ENCODE results near the gene TEPSIN.

The TEPSIN gene

GRCh38 chr17:81199482-81199830, 39.4 kb downstream of the TEPSIN start:
- ATAC-seq (no peak), DNase-seq (no peak)
- Mint-ChIP-seq H3K4me1 (no peaks in the 10 kb centered on the region), H3K4me3 (no peak overlapping the region), H3K27ac (no peak overlapping the region), H3K27me3 (no peaks in the 10 kb centered on the region), H3K36me3 (ENCODE audit: low read depth) (no peaks in the 10 kb centered on the region), H3K9me3 (no peaks in the 10 kb centered on the region)

GRCh38 chr17:81198826-81199481, 39.9 kb downstream of the TEPSIN start:
- H3K27ac Mint-ChIP-seq, result no peak overlapping the region
- DNase-seq, result no peak
- ATAC-seq, result no peak
- no peaks in the 10 kb centered on the region for H3K9me3 Mint-ChIP-seq
- no peak overlapping the region for H3K4me3 Mint-ChIP-seq
- no peaks in the 10 kb centered on the region for H3K27me3 Mint-ChIP-seq
- no peaks in the 10 kb centered on the region for H3K4me1 Mint-ChIP-seq
- no peaks in the 10 kb centered on the region for H3K36me3 Mint-ChIP-seq (ENCODE audit: low read depth)

GRCh38 chr17:81197831-81198490, 40.9 kb downstream of the TEPSIN start:
- ATAC-seq, result no peak
- Mint-ChIP-seq H3K4me1 (no peaks in the 10 kb centered on the region), H3K9me3 (no peaks in the 10 kb centered on the region), H3K27ac (no peak overlapping the region), H3K36me3 (ENCODE audit: low read depth) (no peaks in the 10 kb centered on the region), H3K4me3 (no peak overlapping the region), H3K27me3 (no peaks in the 10 kb centered on the region)
- no peak for DNase-seq

GRCh38 chr17:81197409-81197795, 41.5 kb downstream of the TEPSIN start:
- H3K9me3 Mint-ChIP-seq, result no peaks in the 10 kb centered on the region
- DNase-seq (no peak), ATAC-seq (no peak)
- H3K27me3 Mint-ChIP-seq, result no peaks in the 10 kb centered on the region
- no peak overlapping the region for H3K4me3 Mint-ChIP-seq
- no peaks in the 10 kb centered on the region for H3K36me3 Mint-ChIP-seq (ENCODE audit: low read depth)
- H3K4me1 Mint-ChIP-seq, result no peaks in the 10 kb centered on the region
- no peak overlapping the region for H3K27ac Mint-ChIP-seq

- DNase-seq (no peak), ATAC-seq (no peak)
- H3K27ac Mint-ChIP-seq, result no peak overlapping the region
- no peak overlapping the region for H3K4me3 Mint-ChIP-seq
- H3K36me3 Mint-ChIP-seq (ENCODE audit: low read depth), result no peaks in the 10 kb centered on the region
- H3K4me1 Mint-ChIP-seq, result no peaks in the 10 kb centered on the region
- H3K27me3 Mint-ChIP-seq, result no peaks in the 10 kb centered on the region
- H3K9me3 Mint-ChIP-seq, result no peaks in the 10 kb centered on the region
These were observed 42.1 kb downstream of the TEPSIN start for GRCh38 chr17:81196505-81197408.

- DNase-seq, result no peak
- Mint-ChIP-seq H3K27ac (no peak overlapping the region), H3K4me1 (no peaks in the 10 kb centered on the region), H3K9me3 (no peaks in the 10 kb centered on the region), H3K4me3 (no peak overlapping the region), H3K27me3 (no peaks in the 10 kb centered on the region), H3K36me3 (ENCODE audit: low read depth) (no peaks in the 10 kb centered on the region)
- ATAC-seq, result no peak
These were observed 42.8 kb downstream of the TEPSIN start for GRCh38 chr17:81195941-81196495.

GRCh38 chr17:81194941-81195901, 43.6 kb downstream of the TEPSIN start:
- Mint-ChIP-seq H3K9me3 (no peaks in the 10 kb centered on the region), H3K27ac (no peak overlapping the region), H3K4me1 (no peaks in the 10 kb centered on the region)

GRCh38 chr17:81194225-81194760, 44.6 kb downstream of the TEPSIN start:
- DNase-seq, result no peak
- Mint-ChIP-seq H3K36me3 (ENCODE audit: low read depth) (no peaks in the 10 kb centered on the region), H3K4me3 (no peak overlapping the region), H3K4me1 (no peaks in the 10 kb centered on the region), H3K27me3 (no peaks in the 10 kb centered on the region), H3K27ac (no peak overlapping the region), H3K9me3 (no peaks in the 10 kb centered on the region)
- no peak for ATAC-seq

More at GRCh38 chr17:81194941-81195901, 43.6 kb downstream of the TEPSIN start:
- DNase-seq (no peak), ATAC-seq (no peak)
- H3K27me3 Mint-ChIP-seq, result no peaks in the 10 kb centered on the region
- no peaks in the 10 kb centered on the region for H3K36me3 Mint-ChIP-seq (ENCODE audit: low read depth)
- H3K4me3 Mint-ChIP-seq, result no peak overlapping the region

GRCh38 chr17:81193470-81194224, 45.2 kb downstream of the TEPSIN start:
- DNase-seq (no peak), ATAC-seq (no peak)
- H3K4me3 Mint-ChIP-seq, result no peak overlapping the region
- H3K27me3 Mint-ChIP-seq, result no peaks in the 10 kb centered on the region
- no peak overlapping the region for H3K27ac Mint-ChIP-seq
- no peaks in the 10 kb centered on the region for H3K9me3 Mint-ChIP-seq
- no peaks in the 10 kb centered on the region for H3K4me1 Mint-ChIP-seq
- no peaks in the 10 kb centered on the region for H3K36me3 Mint-ChIP-seq (ENCODE audit: low read depth)

GRCh38 chr17:81193051-81193410, 45.8 kb downstream of the TEPSIN start:
- H3K4me3 Mint-ChIP-seq, result no peak overlapping the region
- no peak overlapping the region for H3K27ac Mint-ChIP-seq

GRCh38 chr17:81192386-81193050, 46.3 kb downstream of the TEPSIN start:
- no peaks in the 10 kb centered on the region for H3K27me3 Mint-ChIP-seq
- H3K9me3 Mint-ChIP-seq, result no peaks in the 10 kb centered on the region
- no peak overlapping the region for H3K27ac Mint-ChIP-seq
- ATAC-seq (no peak), DNase-seq (no peak)
- H3K36me3 Mint-ChIP-seq (ENCODE audit: low read depth), result no peaks in the 10 kb centered on the region
- no peaks in the 10 kb centered on the region for H3K4me1 Mint-ChIP-seq
- H3K4me3 Mint-ChIP-seq, result no peak overlapping the region

More at GRCh38 chr17:81193051-81193410, 45.8 kb downstream of the TEPSIN start:
- H3K4me1 Mint-ChIP-seq, result no peaks in the 10 kb centered on the region
- no peaks in the 10 kb centered on the region for H3K9me3 Mint-ChIP-seq
- no peaks in the 10 kb centered on the region for H3K36me3 Mint-ChIP-seq (ENCODE audit: low read depth)
- ATAC-seq, result no peak
- no peak for DNase-seq
- no peaks in the 10 kb centered on the region for H3K27me3 Mint-ChIP-seq

- Mint-ChIP-seq H3K27ac (no peak overlapping the region), H3K4me3 (no peak overlapping the region), H3K27me3 (no peaks in the 10 kb centered on the region), H3K9me3 (no peaks in the 10 kb centered on the region), H3K36me3 (ENCODE audit: low read depth) (no peaks in the 10 kb centered on the region), H3K4me1 (no peaks in the 10 kb centered on the region)
- DNase-seq (no peak), ATAC-seq (no peak)
These were observed 47.2 kb downstream of the TEPSIN start for GRCh38 chr17:81191646-81192045.

GRCh38 chr17:81191116-81191515, 47.7 kb downstream of the TEPSIN start:
- H3K27ac Mint-ChIP-seq, result no peak overlapping the region
- DNase-seq (no peak), ATAC-seq (no peak)
- H3K4me3 Mint-ChIP-seq, result no peak overlapping the region
- H3K27me3 Mint-ChIP-seq, result no peaks in the 10 kb centered on the region
- H3K36me3 Mint-ChIP-seq (ENCODE audit: low read depth), result no peaks in the 10 kb centered on the region
- H3K9me3 Mint-ChIP-seq, result no peaks in the 10 kb centered on the region
- H3K4me1 Mint-ChIP-seq, result no peaks in the 10 kb centered on the region
